HL-60 (cell line): ENCODE measurements around the gene TXNRD2.

Experiments used
- DNase-seq, 2 experiments: peaks; one replicate each; pipeline ENCODE4 v3.0.0-alpha.2; 2010 to 2020; ENCODE audit warnings: low read depth in 1 of 2, low spot score in 1 of 2
- H3K27ac ChIP-seq: fragments of 250-450 bp; sonication (Bioruptor Pico); replicated peaks from 2 replicates; pipeline ENCODE4 v1.5.1; 2020; ENCODE audit warnings: mild to moderate bottlenecking, moderate library complexity
- H3K27me3 ChIP-seq: fragments of 250-450 bp; sonication (Bioruptor Pico); 2 replicates; pipeline ENCODE4 v1.5.1; 2021; ENCODE audit warnings: mild to moderate bottlenecking, moderate library complexity; ENCODE audit not compliant: insufficient read depth, poor library complexity, severe bottlenecking
- H3K4me3 ChIP-seq: replicated peaks from 2 replicates; pipeline ENCODE4 v1.5.1; 2011; ENCODE audit warnings: mild to moderate bottlenecking, control low read depth, low read length; ENCODE audit not compliant: insufficient read depth
- CTCF ChIP-seq: IDR thresholded peaks from one replicate; pipeline ENCODE4 v1.5.1; 2011; ENCODE audit warnings: low read length, control low read depth, inconsistent platforms; ENCODE audit not compliant: insufficient read depth
- GABPA ChIP-seq: IDR thresholded peaks from 2 replicates; pipeline ENCODE4 v1.6.1; 2012; ENCODE audit warnings: low read depth
- POLR2AphosphoS5 ChIP-seq: IDR thresholded peaks from 2 replicates; pipeline ENCODE4 v1.6.1; 2012; ENCODE audit warnings: low read depth
- REST ChIP-seq: IDR thresholded peaks from 2 replicates; pipeline ENCODE4 v1.6.1; 2012; ENCODE audit warnings: low read depth; ENCODE audit not compliant: insufficient replicate concordance
- SPI1 ChIP-seq: IDR thresholded peaks from 2 replicates; pipeline ENCODE4 v1.6.1; 2012; ENCODE audit warnings: low read depth, mild to moderate bottlenecking, borderline replicate concordance

Gene TXNRD2

GRCh38 chr22:19864538-19865106 lies 77.0 kb downstream of the TXNRD2 start:
- Histone ChIP-seq H3K4me3 (no peak overlapping the region), H3K27ac (no peak overlapping the region), H3K27me3 (no peaks in the 10 kb centered on the region)
- no peak for DNase-seq
- TF ChIP-seq POLR2AphosphoS5 (no peak), REST (no peak), GABPA (no peak), CTCF (no peak), SPI1 (no peak)

- no peak overlapping the region for H3K27ac ChIP-seq
- no peak for DNase-seq
- H3K4me3 ChIP-seq = no peak overlapping the region
- H3K27me3 ChIP-seq = no peaks in the 10 kb centered on the region
- no peak for TF ChIP-seq SPI1
- TF ChIP-seq GABPA = no peak
- TF ChIP-seq CTCF = no peak
- no peak for TF ChIP-seq POLR2AphosphoS5
- no peak for TF ChIP-seq REST
Observed at GRCh38 chr22:19863571-19863970, 78.0 kb downstream of the TXNRD2 start.

- no peak overlapping the region for H3K4me3 ChIP-seq
- H3K27me3 ChIP-seq = no peaks in the 10 kb centered on the region
- DNase-seq = no peak
- no peak overlapping the region for H3K27ac ChIP-seq
- no peak for TF ChIP-seq SPI1
- no peak for TF ChIP-seq POLR2AphosphoS5
- no peak for TF ChIP-seq REST
- TF ChIP-seq GABPA = no peak
- TF ChIP-seq CTCF = no peak
Observed at GRCh38 chr22:19862619-19863246, 78.9 kb downstream of the TXNRD2 start.
